ENCODE data around the gene PRRX2.
"Not testable (repeated sequence)": the region's sequence is repeated elsewhere in the genome, so short reads cannot be mapped to it uniquely, and the experiment has no call there.

Gene PRRX2

DNA sequence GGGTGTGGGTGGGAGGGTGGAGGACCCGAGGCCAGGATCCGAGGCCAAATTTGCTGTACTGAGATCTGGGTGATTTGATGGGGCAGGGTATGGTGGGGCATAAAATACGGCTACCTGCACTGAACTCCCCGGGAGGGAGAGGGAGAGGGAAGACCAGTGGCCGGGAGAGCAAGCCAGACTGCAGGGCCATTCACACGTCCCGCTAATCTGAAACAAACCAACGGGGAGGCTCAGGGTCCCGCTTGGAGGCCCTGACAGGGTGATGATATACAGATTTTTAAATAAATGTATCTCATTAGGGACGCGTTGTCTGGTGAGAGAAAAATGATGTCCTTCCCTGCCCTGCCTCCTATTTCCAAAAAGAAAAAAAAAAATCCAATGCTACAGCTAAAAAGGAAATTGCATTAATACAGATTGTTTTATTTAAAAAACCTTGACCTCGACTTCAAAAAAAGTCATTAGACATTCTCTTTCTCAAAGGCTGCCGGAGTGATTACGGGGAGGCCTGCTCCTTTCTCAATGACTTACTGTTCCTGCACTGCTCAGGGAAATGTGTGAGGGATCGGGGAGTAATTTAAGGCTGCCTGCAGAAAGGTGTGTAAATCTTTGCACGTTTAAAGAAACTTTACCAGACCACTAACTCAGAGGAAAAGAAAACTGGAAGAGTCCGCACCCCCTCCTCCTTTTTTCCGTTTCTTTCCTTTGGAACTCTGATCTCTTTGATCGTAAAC, 11.5 kb upstream of the PRRX2 start:
- no peak for DNase-seq

DNA sequence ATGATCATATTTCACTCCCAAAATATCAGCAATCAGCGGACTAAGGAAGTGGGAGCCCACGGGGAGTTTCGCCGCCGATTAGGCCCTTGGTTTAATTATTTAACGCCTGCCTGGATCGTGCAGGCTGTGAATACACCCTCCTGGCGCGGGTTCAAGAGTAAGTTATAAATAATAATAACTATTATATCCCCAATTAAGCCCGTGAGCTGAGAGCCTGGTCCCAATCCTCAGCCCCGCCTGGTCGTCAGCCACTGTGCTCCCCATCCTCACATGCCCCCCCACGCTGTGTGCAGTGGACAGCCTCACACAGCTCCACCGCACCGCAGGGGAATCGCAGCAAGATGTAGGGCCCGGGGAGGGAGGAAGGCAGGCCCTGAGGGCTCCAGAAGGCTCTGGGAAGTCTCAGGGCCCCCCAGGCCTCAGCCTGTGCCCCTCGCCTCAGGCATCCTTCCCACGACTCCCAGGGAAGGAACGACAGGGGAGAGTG, 10.8 kb upstream of the PRRX2 start:
- no peak for DNase-seq

DNA sequence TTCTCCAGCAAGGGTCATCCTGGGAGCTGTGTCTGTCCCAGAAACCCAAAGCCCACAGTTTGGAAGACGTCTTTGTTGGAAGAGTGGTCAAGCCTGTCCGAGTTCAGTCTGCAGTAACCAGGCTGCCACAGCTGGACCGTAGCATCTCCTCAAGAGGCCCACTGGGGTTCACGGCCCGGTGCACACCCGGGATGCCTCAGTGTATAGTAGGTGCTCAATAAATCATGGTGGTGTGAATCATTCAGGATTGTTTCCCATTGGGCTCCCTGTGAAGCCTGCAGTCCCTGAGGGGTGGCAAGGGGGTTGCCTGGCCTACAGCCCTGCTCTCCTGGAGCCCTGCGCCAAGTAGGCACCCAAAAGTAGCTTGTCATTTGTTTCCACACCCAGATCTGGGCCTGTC, 10.3 kb upstream of the PRRX2 start:
- DNase-seq, result no peak

DNA sequence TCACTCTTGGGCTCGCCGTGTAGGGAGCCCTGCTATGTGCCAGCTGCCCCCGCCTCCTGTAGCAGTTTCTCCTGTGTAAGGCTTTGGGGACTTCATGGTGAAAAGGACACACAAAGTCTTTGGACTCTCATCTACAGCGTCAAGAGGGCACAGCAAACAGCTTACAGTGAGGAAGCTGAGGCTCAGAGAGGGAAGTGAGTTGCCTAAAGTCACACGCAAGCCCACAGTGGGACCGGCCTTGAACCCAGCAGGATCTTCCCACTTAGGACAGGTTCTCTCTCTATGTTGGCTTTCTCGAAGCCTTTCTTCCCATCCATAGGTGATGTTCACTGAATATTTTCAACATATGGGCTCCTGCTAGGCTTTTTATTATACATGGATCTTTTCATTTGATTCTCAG, 9.8 kb upstream of the PRRX2 start:
- no peak for DNase-seq

DNA sequence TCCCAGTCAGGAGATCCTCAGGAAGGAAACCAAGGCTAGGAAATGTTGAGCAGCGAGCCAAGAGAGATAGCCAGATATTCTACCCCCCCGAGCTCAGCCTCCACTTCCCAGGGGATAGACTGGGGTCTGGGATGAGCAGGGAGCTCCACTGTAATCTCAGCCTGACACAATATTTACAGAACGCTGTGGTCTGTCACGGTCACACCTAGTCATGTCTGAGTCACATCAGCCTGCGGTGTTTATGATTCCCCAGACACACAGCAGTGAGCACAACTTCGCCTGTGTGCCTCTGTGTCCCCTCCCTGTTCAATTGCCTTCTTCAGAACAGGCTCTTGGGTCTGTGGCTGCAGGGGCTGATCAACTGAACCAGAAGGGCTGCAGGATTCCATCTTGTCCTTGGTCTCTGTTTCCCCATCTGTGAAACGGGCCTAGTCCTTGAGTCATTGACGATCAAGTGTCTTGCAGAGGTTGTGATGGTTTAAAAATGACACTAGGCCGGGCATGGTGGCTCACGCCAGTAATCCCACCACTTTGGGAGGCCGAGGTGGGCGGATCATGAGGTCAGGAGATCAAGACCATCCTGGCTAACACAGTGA, 8.6 kb upstream of the PRRX2 start:
- no peak for DNase-seq

DNA sequence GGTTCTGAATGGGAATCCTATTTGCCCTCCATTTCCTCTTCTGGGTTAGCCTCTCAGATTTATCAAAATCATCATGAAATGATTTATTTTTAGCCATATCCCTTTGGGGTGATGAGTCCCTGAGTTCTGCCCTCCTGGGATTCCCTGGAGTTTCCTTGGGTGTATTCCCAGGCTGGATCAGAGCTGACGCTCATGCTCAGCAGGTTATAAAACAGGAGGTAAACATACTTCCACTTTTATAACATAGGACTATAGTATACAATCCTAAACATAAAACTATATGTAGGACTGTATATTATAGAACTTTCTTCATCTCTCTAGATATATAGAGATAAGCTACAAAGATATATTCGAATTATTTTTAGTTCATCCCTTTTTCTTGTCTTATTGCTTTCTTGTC, 4.4 kb upstream of the PRRX2 start:
- DNase-seq, result no peak

DNA sequence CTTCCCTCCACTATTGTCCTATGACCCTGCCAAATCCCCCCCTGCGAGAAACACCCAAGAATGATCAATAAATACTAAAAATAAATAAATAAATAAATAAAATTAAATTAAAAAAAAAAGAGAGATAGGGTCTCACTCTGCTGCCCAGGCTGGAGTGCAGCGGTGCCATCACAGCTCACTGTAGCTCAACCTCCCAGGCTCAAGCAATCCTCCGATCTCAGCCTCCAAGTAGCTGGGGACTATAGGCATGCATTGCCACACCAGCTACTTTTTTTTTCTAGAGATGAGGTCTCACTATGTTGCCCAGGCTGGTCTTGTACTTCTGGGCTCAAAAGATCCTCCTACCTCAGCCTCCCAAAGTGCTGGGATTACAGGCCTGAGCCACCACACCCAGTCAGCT, 3.2 kb upstream of the PRRX2 start:
- DNase-seq, result not testable (repeated sequence)

DNA sequence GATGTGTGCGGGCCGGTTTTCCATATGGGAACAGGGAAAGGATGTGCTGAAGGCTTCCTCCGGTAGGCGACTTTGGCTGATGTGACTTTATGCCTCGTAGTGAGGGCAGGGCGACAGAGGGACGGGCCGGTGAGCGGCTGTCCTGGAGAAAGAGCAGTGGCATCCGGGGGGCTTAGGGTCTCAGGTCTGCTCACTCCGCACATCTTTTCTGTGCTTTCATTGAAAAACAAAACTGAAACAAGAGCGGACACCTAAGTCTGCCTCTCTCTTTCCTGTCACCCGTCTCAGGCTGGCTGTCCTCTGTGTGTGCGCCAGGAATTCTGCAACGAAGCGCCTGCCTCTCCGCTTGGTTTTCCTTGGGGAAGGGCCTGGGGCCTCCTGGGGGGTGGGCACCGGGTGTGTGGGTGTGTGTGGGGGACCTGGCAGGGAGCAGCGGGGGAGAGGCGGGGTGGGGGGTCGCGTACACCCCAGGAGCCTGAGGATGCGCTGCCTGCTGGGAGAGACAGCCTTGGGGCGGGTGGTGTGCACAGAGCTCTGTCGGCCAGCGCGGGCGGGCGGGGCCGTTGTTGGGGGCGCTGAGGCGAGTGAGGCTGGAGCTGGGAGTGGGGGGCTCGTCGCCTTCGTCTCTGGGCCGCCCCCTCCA, 580 bp upstream of the PRRX2 start:
- DNase-seq, result peak in 1 of 56 donors; percentile 33

DNA sequence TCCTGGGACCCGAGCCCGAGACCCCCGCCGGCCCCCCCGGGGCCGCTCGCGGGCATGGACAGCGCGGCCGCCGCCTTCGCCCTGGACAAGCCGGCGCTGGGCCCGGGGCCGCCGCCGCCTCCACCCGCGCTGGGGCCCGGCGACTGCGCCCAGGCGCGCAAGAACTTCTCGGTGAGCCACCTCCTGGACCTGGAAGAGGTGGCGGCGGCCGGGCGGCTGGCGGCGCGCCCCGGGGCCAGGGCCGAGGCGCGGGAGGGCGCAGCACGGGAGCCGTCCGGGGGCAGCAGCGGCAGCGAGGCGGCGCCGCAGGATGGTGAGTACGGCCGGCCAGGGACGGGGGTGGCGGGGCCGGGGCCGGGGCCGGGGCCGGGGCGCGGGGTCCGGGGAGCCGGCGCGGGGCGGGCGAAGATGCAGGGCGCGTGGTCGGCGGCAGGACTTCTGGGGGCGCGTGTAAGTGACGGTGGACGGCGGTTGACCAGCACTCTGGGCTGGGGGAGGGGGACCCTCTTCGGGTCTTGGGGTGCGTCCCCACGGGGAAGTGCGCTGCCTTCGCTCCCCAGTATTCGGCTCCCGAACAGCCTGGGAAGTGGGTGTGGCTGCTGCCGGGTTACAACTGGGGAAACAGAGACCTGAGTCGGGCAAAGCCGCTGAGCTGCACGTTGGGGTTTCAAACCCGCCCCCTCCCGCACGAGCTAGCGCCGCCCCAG, 520 bp downstream of the PRRX2 start:
- no peak for DNase-seq

DNA sequence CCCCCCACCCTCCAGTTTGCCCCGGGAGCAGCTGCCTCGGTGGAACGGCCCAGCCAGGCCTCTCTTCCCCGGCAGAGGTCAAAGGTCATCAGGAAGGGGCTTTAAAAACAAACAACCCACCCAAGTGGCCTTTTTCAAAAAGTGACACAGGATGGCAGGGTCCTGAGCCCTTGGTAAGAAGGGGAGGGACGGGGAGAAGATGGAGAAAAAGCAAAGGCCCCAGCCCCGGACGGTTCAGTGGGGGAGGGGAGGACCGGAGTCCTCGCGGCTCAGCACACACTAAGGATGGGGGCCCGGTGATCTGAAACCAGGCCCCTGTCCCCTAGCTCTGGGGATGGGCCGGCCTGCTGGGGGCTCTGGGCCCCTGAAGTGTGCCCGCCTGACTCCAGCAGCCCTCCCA, 1.1 kb downstream of the PRRX2 start:
- no peak for DNase-seq

DNA sequence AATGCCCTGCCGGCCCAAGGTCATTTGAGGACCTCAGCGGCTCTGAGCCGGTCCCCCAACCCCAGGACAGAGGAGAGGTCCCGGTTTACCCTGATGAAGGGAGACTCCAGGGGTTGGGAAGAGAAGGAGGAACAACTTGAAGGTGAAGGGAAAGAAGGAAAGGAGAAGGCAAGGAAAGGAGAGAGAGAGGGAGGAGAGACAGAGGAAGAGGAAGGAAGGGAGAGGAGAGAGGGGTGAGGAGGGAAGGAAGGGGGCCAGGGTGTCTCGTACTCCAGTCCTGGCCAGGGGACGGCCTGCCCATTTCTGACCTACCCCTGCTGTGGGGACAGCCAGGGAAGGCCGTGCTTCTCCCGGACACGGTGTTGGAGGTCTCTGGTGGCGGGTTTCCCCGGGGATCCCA, 1.9 kb downstream of the PRRX2 start:
- DNase-seq, result no peak

DNA sequence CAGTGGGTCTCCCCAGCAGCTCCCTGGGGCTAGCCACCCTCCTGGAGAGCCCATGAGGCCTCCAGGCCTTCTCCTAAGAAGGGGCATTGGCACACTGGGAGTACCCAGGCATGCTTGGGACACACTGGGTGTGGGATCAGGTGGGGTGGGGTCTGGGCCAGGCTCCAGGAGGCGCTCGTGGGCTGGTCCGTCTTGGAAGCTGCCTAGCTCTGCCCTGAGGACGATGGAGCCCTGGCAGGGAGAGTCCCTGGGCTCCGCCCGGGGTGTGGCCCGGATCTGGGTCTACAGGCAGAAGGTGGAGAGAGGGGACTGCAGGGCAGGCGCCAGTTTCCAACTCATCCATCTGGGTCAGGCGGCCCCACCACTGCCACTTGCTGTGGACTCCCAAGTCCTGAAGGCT, 2.4 kb downstream of the PRRX2 start:
- no peak for DNase-seq

DNA sequence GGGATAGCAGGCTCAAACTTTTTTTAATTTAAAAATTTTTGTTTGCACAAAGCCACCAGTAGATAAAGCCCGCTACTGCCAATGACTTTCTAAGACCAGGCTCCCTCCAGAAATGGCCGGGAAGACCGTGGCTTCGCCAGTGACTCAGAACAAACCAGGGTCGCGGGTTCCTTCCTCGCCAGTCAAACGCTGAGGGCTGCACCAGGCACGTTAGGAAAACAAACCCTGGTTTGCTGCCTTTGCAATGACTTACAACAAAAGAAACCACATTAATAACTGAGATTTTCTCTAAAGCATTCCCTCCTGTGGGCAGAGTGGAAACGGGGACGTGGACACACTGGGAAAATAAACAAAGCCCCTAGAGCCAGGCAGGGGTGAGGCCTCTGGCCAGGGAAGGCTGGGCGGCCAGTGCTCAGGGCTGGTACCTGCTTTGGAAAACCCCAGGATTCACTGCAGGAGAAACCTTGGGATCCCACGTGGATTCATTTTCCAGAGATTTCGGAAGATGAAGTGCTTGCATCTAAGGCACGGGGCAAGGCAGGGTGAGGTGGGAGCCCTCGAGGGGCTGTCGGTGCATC, 3.8 kb downstream of the PRRX2 start:
- no peak for DNase-seq

DNA sequence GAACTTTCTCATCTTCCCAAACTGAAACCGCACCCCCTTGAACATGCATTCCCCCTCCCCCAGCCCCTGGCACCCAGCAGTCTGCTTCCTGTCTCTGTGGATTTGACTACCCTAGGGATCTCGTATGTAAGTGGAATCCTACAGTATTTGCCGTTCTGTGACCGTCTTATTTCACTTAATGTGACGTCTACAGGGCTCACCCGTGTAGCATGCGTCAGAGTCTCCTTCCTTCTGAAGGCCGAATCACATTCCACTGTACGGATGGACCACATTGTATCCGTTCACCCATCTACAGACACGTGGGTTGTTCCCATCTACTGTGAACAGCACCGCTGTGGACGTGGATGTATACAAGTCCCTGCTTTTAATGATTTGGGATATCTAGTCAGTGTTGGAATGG, 4.5 kb downstream of the PRRX2 start:
- DNase-seq, result no peak

DNA sequence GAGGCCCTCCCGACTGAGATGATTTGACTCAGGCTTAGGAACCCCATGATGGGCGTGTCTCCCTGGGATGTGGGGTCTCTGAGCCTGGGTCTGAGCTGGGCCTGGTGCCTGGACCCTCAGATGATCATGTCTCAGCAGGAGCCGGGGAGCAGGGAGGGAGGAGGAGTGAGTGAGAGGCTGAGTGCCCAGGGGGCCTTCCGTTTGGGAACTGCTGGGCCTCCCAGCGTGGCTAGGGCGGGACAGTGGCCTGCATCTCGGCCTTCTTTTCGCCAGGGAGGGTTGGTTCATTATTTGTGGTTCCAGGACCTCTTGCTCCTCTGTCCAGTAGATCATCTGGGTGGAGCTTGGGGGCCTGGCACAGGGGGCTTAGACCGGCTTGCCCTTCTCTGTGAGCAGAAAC, 5.6 kb downstream of the PRRX2 start:
- no peak for DNase-seq

DNA sequence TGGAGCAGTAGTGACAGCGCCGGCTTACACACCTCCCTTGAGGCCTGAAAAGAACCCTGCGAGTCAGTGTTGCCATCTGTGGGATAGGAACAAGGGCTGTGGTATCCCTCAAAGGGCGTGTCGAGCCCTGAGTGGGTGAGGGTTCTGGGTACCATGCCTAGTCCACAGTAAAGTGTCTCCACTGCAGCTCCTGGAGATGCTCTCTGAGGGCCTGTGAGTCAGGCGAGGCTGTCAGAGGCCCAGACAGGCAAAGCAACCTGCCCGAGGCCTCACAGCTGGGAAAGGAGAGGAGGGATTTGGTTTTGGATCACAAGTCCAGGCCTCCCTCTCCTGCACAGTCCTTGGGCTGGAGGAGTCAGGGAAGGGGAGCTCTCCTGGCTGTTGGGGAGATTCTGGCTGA, 6.1 kb downstream of the PRRX2 start:
- no peak for DNase-seq

DNA sequence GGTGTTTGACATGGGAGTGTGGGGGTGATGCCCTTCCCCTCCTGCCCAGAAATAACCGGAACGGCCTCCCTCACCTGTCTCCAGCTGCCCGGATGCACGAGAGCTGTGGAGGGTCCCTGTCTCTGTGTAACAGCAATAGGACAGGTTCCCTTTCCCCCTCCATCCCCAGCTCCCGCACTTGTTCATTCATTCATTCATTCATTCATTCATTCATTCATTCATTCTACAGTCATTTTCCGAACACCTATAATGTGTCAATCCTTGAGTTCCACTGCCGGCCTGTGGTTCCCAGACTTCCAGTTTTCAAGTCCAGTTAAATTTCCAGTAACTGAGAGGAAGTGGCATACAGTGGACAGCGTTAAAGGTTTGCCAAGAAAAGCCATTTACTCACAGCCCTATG, 7.3 kb downstream of the PRRX2 start:
- no peak for DNase-seq

DNA sequence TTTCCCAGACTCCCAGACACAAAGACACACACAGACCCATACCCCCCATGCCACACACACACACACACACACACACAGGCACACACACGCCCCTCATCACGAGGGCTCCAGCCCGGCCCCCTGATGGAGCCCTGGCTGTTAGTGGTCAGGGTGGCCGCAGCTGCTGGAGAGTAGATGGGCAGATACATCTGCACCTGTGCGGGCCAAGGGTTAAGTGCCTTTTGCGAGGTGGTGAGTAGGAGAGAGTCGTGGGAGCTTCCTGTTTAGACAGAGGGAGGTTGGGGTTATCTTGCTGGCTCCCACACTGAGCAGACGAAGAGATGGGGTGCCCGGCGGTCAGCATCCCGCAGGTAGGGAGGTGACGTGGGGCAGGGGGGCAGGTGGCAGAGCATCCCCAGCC, 8.2 kb downstream of the PRRX2 start:
- DNase-seq, result no peak

DNA sequence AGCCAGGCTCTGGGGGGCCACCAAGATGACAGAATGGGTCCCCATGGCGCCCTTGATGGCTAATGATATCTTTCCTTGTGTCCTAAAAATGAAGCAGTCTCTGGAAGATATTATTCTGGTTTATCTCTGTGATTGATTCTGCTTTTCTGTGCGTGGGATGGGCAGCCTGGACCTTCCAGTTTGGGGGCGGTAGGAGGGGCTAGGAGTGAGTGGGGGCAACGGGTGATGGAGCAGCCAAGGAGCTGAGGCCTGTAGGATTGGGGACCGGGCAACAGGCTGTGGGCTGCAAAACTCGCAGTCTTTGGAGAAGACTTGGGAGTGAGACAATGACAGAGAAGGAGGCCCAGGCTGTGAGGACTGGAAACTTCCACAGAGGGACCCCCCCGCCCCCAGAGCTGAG, 8.8 kb downstream of the PRRX2 start:
- no peak for DNase-seq

DNA sequence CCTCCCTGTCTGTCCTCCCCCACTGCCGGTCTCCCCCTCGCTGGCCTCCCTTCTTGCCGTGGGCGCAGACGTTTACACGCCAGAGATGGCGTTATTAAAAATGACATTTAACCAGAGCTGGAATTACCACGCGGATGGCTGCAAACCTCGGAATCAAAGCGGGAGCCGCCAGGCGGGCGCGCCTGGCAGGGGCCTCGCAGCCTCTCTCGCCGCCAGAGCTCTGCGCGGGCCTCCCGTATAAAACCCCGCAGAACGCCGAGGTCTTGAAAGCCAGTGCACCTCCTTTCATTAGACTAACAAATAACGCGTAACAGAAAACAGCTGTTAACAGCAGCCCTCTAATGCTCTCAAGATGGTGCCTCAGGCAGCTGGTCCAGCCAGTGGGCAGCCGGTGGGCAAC, 10.2 kb downstream of the PRRX2 start:
- DNase-seq, result no peak

DNA sequence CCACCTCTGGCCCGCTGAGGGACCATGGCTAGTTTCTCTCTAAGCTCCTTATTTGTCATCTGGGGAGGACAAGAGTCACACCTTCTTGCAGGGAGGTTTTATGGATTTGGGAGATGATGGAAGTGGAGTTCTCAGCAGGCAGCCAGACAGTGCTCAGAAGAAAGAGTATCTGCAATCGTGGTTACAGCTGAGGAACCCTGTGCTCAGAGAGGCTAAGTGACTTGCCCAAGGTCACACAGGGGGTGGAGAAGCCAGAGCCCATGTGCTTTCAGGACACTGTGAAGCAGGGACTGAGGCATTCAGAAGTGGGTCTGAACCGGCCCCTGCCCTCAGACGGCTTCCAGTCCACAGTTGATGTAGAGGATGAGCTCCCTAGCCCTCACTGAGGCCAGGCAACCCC, 10.8 kb downstream of the PRRX2 start:
- no peak for DNase-seq

DNA sequence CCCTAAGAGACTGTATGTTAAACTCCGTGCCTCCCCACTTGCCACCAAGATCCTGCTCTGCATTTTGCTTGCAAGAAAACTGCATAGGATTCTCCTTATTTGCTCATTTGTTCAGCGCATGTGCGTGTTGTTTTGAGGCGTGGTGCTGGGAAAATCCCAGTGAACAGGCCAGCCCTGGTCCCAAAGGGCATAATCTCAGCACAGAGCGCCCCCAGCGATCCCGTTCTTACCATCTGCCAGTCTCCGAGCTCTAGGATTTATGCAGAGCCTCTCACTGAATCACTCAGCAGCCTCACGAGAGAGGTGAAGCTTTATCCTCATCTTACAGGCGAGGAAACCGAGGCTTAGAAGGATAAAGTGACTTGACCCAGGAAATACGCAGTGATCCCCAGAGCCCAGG, 11.5 kb downstream of the PRRX2 start:
- DNase-seq, result no peak

Data from nucleus accumbens (tissue), 56 donors.